Stimulated activated CD4-positive, alpha-beta T cell treated with anti-CD3 and anti-CD28 coated beads, Interleukin-4, amount 100 ng/mL, for 24 hours (primary cell): Measurements from ENCODE around the gene CISH.

Source experiments
- DNase-seq: peaks from one replicate; pipeline ENCODE4 v3.0.0-alpha.2; 2020

CISH gene

DNA sequence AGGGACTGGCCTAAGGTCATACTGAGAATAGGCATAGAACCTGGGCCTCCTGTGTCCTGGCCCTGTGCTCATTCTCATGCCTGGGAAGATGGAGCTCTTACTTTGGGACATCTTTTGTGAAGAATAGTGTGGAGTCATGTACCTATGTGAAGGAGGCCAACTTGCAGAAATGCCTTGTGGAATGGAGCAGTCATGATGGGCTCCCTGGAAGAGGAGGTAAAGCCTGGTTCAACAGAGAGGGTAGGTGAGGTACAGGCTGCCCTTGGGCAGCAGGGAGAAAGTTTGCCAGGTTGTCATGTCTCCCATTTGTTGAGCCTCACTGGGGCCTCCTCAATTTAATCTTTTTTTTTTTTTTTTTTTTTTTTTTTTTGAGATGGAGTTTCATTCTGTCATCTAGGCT, 23.5 kb upstream of the CISH start:
- DNase-seq, result no peak

DNA sequence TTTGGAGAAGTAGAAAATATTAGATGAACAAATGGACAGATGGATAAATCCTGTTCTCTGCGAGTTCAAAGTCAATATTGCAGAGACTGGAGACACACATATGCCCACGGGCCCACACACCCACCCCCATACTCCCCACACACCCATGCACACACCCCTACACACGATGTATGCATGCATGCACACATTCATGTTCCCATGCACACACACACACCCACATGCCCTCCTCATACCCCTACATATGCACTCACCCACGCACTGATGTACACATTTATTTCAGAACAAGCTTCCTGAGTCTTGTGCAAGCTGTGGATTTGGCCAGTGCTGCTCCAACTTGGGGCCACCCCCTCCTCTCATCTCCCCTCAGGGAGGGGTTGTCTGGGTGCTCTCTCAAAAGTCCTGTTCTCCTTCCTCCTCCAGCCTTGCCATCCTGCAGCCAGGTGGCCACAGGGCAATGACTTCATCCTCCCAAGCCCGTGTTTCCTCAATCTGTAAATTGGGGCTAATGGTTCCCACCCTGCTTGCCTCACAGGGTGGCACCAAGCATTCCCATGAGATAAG, 21.7 kb upstream of the CISH start:
- DNase-seq, result no peak

DNA sequence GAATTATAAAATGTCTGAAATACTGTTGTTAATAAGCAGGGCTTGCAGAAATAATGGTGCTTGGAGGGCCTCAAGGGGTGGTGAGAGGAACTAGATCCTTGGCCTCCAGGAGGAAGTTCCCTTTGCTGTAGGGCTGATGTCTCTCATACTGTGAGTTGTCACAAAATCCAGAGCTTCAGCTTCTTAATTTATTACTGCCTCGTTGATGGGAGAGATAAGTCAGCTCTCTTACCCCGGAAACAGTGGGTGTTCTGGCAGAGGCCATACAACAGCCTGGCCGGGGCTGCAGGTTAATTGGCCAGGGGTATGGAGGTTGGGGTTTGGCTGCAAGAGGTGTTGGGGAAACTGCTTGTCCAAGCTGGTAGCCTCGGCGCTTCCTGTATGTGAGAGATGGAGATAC, 20.9 kb upstream of the CISH start:
- DNase-seq, result no peak

DNA sequence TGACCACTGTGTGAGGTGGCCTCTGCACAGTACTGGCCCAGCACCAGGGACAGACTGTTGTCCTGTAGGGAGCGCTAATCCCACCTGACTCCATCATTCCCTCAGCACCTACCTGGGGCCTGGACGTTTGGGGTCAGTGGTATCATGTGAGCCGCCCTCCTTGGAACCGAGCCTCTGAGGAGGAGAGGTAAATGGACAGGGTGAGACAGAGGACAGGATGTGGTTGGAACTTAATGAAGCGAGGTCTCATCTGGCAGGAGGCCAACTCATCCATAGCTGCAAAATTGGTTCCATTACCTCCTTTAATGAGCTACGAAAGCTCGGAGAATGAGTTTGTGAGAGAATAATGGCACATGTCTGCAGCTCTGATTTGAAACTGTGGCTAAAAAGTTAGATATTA, 19.3 kb upstream of the CISH start:
- no peak for DNase-seq

DNA sequence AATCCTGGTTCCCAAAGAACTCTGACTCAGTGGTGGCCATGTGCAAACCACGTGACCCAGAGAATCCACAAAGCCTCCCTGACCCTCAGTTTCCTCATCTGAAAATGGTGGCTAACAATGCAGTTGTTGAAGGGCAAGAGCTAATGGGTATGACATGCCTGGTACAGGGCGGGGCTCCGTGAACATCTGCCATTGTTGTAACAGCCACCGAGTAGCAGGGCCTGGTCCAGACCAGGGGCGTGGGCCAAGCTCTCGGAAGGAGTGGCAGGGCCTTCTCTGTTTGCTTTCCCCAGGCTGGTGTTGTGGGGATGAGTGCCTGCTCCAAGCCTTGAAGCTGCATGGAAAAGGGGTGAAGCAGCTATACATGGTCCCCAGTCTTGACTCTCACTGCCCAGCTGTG, 18.8 kb upstream of the CISH start:
- no peak for DNase-seq

DNA sequence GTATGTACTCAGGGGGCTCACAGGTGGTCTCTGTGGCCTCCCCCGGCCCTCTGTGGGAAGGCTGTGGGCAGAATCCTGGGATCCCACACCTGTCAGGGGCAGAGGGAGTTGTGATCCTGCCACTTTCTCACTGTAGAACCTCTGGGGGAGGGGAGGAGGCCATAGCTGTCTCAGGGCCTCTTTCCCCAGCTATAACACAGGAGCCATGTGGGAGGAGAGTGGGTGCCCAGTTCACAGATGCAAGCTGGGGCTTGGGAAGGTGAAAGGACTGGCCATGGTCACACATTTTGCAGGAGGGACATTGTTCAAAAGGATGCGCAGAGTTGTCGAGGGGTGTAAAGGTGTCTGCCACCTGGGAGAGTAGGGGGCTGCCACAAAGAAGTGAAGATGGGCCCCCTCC, 17.0 kb upstream of the CISH start:
- no peak for DNase-seq

DNA sequence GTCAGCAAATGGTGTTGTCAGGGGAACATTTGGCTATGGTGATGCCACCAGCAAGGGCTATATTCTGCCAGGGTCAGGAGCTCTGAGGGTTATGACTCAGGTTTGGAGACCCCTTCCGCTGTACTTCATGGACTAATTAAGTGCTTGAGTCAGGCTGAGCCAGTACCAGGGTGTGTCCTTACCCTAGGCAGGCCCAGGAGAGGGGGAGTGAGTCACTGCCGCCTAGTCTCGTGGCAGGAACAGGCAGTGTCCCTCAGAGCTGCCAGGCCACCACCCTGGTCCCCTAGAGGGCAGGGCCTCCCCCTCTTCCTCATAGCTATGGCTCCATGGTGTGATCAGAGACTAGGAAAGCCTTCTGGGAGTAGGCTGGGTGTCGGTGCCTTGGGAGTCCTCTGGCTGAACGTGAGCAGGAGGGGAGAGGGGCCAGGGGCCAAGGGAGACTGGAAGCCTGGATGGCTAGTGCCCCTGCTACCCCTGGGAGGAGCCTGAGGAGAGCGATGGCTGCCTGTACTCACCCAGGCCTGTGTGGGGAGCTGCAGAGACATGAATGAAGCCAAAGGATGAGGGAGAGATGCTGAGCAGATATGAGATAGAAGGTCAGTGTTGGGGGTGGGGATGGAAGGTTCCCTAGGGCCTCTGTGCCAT, 16.0 kb upstream of the CISH start:
- no peak for DNase-seq

DNA sequence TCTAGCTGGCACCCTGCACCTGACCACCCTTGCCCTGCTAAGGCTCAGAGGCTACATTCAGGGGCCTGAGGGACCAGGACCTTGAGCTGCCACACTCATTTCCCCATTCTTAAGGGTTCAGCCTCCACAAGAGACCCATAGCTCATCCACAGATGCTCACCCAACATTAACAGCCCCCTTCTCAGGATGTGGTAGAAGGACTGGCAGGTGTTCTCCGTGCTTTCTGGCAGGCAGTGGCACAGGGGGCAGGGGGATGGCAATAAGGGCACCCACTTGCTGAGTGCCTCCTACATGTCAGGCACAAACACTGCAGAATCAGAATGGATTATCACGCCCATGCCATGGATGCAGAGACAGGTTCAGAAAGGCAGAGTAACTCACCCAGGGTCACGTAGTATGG, 14.8 kb upstream of the CISH start:
- DNase-seq, result no peak

DNA sequence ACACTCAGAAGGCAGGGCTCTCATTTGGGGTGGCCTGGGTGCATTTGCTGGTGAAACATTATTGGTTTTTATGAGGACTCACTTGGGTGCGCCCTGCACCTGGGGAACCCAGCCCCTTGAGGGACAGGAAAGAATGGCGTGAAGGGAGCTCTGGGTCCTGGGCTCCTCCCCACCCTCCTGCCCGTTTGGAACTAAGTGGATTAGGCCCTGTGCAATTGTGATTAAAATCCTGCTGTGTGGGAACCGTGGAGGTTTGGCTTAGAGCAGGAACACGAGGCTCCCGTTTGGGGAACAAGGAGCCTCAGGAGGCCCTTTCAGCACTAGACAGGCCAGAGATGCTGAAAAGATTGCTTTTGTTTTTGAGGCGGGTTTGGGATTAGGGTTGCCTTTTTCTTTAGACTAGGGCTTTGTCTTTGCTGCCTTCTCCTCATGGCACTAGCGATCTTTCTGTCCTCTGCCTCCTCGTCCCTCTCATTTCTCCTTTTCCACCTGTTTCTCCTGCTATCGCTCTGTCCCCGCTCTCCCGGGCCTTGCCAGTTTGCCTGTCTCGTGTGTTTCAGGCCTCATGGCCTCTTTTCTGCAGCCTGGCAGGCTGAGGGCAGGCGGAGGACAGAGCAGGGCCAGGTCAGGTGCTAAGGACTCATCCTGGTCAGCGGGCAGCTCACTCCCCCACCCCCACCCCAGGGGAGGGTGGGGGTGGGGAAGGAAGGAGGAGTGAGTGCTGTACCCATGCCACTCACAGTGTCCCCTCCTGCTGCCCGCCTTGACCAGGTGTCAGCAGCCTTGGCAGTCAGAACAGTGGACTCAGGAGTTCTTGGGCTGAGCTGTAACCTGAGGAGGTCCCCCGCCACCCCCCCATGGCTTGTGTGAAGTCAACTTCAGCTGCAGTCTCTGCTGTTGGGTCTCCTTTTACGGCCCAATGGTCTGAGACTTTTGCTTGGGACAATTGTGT, 13.9 kb upstream of the CISH start:
- no peak for DNase-seq

DNA sequence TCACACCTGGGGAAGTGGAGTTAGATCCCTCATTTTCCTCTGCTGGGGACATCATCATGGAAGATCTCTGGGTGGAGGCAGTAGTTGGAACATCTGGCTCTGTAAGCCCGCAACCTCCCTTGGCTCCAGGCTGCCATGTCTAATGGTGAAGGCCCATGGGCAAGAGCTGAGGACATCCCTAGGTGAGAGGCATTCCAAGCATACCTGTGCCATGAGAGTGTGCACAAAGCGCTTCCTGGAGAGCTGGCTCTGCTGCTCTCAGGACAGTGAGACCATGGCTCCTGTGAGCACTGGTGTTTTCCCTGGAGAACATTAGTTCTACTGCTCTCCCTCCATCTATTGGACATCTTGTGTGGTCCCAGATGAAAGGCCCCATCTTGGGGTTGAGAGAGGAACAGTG, 13.1 kb upstream of the CISH start:
- DNase-seq, result no peak

DNA sequence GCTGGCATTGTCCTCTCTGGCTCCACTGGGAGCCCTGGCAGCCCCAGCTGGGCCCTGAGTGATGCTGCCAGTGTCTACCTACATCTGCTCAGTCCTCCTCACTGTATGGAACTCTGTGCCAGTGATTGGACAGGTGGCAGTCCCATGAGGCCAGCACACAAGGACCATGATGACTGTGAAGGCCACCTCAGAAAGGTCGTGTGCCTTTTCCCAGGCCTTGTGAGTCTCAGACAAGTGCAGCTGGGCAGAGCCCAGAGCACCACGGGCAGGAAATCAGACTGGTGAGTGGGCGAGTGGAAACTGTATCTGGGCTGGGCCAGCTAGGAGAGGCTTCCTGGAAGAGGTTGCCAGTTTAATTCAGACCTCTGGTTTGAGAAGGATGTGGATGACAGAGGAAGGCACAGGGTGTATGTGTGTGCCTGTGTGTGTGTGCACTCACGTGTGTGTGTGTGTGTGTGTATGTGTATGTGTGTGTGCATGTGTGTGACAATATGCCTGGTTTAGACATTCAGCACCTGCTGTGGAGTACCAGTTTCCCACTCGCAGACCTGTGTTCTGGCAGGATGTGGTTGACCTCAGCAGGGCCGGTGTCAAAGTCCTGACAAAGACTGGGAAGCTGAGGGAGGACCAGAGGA, 12.4 kb upstream of the CISH start:
- peak; percentile 64 for DNase-seq

DNA sequence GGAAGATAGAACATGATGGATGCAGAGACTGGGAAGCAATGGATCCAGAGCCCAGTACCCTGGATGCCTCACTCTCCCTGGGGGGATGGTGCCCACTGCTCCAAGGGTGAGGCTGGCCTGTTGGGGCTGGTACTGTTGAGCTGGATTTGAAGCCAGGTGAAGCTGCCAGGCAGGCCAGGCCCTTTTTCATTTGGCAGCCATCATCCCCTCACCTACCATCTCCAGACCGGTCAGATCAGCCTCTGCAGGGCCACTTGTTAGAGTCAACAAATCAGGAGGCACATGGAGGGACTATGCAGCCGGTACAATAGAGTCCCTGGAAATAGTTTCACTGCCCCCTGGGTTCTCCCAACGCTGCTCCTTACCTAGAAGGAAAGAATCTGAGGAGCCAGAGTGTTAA, 11.3 kb upstream of the CISH start:
- DNase-seq, result no peak

DNA sequence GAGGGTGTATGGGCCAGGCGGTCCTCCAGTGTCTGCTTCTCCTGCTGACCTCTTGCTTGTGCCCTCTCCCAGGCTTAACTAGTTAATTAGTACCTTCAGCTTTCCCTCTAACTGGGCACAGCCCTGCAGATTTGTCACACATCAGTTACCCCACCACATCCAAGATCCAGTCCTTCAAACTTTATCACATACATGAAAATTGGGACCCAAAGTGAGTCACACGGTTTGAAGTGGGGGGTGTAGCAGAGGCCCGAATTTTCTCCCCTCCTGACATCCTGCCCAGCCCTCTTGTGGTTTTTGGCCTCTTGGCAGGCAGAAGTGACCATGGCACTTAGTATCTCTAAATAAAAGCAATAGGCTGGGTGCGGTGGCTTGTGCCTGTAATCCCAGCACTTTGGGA, 9.2 kb upstream of the CISH start:
- no peak for DNase-seq

DNA sequence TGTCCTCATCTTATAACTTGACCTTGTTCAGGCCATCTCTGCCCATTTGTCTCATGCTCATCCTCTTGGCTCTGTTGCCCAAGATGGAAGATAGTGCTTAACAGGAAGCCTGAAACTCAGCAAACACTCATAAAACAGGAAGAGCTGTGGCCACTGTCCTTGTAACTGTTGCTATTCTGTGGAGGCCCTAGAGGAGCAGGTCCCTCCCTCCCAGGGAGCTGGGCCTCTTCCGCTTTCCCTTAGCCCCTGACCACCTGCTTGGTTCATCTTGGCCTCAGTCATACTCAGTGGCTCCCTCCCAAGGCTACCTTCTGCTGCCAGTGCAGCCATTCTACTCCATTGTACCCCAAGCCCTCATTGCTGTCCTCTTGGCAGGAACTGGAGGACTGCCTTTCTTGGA, 8.8 kb upstream of the CISH start:
- DNase-seq, result no peak

DNA sequence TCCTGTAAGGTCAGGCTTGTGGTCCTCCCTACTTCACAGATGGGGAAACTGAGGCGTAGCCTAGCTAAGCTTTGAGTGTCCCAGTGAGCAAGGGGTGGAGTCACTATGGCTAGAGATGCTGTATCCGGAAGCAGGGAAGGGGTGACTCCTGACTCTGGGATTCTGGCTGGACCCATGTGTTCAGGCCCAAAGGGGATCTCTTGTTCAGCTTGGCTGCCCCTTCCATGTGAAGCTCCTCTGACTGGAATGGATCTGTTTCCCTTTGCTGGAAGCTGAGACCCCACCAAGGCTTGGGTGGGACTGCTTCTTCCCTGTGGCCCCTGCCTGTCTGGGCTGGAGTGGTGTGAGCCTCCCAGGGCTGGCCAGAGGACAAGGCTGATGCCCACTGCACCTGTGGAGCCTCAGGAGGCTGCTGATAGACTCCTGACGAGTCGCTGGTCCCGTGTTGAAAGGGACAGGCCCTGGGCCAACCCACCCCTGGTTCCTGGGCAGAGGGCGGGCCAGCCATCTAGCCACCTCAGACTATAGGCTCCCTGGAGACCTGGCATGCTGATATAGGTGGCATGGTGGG, 6.4 kb upstream of the CISH start:
- peak; percentile 26 for DNase-seq

DNA sequence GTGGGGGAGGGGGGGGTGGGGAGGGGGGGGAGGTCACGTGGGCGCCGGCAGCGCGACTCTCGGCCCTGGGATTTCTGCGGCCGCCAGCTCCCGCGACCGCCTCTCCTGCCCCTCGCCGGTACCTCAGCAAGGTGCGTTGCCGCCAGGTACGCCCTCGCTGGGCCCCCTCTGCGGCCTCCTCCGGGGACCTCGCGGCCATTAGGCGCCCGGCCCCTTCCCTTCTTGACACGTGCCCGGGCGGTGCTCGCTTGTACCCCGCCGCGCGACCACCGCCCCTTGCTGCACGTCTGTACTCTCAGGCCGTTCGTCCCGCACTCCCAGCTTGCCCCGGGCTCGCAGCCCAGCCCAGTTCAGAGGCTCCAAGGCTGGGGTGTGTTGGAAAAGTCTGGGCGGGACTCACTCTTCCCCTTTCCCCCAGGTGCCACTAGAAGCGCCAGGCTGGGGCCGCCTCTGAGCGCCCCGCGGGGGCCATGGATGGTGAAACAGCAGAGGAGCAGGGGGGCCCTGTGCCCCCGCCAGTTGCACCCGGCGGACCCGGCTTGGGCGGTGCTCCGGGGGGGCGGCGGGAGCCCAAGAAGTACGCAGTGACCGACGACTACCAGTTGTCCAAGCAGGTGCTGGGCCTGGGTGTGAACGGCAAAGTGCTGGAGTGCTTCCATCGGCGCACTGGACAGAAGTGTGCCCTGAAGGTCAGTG, 5.7 kb upstream of the CISH start, which contains the start of gene MAPKAPK3:
MAPKAPK3 (plus strand) TSS at position 56 of the 696 bp plus-strand sequence; CDS start at position 471, 415 bp downstream.
- peak; percentile 50 for DNase-seq

DNA sequence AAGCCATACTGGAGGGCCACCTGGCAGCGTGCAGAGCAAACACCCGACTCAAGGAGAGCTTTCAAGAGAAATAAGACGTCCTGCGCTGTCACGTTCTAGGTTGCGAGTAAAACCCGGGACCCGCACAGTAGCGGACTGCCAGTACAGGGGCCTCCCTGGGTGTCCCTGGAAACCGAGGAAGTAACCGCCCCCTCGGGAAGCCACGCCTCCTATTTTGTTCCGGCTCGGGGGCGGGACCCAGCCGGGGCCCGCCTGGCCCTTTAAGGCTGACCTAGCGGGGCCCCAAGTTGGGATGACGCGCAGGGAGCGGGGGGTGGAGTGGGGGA, 5.2 kb upstream of the CISH start:
- peak; percentile 95 for DNase-seq

DNA sequence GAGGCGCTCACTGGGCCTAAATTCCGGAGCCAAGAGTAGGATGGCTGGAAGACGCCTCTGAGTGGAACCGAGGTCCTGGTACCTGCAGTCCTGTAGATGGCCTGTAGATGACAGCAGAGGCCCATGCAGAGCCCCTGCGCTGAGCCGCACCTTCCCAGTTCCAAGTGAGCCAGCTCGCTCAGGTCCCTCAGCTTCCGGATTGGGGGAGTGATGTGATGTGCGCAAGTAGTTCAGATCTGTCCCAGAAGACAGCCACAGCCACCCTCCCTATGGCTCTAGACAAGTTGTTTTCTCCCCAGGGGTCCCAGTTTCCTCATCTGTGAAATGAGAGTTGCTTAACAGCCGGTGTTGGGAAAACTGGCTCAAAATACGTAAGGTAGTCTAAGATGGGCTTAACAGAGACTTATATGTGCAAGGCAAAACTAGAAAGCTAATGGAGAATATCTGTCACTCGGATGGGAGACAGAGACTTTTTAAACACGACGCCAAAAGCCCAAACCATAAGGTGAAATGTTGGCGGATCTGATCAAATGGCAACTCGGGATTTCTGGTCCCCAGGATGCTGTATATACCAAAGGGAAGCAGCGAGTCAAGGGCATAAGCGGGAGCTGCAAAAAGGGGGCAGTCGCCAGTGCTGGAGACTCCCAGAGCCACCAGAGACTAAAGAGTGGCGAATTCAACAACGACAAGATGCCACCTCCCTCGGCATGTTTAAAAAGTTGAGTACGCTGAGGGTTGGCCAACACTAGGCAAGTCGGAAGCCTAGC, 4.6 kb upstream of the CISH start:
- DNase-seq, result peak; percentile 88

DNA sequence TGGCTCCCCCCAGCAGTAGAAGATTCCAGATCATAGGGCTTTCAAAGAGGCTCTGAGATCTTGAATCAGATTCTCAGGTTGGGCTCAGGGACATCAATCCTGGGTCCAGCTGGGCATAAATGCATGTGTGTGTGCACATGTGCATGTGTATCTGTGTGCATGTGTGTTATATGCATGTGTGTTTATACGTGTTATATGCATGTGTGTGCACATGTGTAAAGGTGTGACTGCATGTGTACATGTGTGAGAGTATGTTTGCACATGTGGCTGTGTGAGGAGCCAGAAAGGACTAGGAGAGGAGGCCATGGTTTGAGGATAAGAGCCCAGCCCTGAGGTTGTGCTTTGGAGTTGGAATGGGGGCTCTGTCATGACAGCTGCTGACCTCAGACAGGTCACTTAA, 3.6 kb upstream of the CISH start:
- DNase-seq, result no peak

DNA sequence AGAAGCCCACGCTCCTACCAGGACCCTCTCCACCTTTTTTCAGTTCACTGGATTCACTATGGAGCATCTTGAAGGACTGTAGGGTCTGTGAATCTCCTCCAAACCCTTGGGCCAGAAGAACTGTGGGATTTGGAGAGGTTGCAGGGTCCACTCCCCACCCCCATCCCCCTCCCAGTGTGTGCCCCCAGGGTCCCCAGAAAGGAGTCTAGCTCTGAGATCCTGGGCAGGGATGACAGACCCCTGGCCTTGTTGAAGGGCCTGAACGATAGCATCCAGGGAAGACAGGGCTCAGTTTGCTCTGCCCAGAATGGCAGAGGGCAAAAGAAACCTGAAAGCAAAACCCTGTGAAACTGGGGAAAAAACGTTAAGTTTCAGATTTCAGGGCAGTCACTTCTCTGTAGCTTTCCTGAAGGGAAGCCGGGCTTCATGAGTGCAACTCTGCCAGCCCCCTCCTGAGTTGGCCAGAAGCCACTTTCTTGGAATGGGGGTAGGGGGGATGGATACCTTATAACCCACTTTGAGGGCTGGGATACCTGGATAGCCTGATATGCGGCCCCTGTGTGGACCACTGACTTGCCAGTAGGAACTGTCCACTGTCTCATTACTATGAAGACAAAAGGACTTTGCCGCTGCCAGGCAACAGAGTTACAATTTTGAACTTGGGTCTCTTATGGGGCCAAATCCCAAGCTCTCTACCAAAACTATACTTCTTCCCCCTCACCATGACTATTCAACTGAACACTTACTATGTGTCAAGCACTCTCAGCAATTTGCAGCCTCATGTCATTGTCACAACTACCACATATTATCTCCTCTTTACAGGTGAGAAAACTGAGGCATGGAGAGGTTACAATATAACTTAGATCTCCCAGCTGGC, 1.6 kb upstream of the CISH start:
- no peak for DNase-seq
